ENCODE data around the gene COA4.

COA4 gene

GRCh38 chr11:73830261-73830660 is 46.4 kb downstream of the COA4 start:
- no peak overlapping the region for H3K4me3 ChIP-seq
- no peak overlapping the region for H3K27ac ChIP-seq
- H3K27me3 ChIP-seq, result no peaks in the 10 kb centered on the region
- intact Hi-C loops (cut with DNase I; ENCODE audit: low total_unique reads), result no loop called here
- no peaks in the 10 kb centered on the region for H3K9me3 ChIP-seq
- peaks cover 7 to 64% (median 25%) of the 10 kb centered on the region in 3 donors for H3K36me3 ChIP-seq
- TF ChIP-seq CTCF (IDR thresholded peaks at IDR 0.05), result no peak
- no peaks in the 10 kb centered on the region for H3K4me1 ChIP-seq
- no peak for DNase-seq

Measured in tibial artery (tissue), 4 donors.